RPMI7951 (cell line): ENCODE data around the gene PSMB8. TPM values are rescaled to one million over a fixed set of nuclear protein-coding genes. Genes with fewer than 3 reads are reported as not detected.
"Not testable (repeated sequence)": the region's sequence is repeated elsewhere in the genome, so short reads cannot be mapped to it uniquely, and the experiment has no call there.

Source experiments
- DNase-seq: peaks from one replicate; pipeline ENCODE4 v3.0.0-alpha.2; 2012; ENCODE audit warnings: low read depth
- total RNA-seq: library from RNA; depleted of rRNA; stranded (reverse); fragments of >200 nt; shearing (Covaris generic); gene quantifications from 2 replicates; pipeline ENCODE4 v1.2.3, GENCODE V29; 2014

PSMB8 gene
- total RNA-seq, 1 experiment from 2014 or later, result 141 TPM

- peak; percentile 89 for DNase-seq
Observed at GRCh38 chr6:32838114-32838958, 5.5 kb downstream of the PSMB8 start, which contains the start of gene TAP2. Gene TAP2, minus strand, starts transcription at chr6:32838739. Its CDS starts 506 bp downstream, at chr6:32838233.

GRCh38 chr6:32837651-32838113 lies 6.2 kb downstream of the PSMB8 start:
- DNase-seq, result no peak

DNA sequence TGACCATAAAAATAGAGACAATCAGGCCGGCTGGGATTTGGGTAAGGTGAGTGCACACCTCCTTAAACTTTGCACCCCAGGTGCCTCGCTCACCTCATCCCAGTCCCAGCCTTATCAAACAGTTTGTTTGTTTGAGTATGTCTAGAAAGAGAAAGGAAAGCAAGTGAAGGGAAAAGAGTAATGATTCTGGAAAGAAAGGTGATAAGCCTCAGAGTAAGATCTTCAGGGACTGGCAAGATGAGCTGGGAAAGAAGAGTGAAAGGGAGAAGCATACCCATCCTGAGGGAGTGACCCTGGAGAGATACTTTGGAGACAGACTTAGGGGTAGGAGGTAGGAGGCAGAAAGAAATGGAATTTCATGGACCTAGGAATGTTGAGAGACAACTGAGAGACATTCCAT lies 7.0 kb downstream of the PSMB8 start:
- no peak for DNase-seq

GRCh38 chr6:32835167-32835893 lies 8.5 kb downstream of the PSMB8 start:
- no peak for DNase-seq

DNA sequence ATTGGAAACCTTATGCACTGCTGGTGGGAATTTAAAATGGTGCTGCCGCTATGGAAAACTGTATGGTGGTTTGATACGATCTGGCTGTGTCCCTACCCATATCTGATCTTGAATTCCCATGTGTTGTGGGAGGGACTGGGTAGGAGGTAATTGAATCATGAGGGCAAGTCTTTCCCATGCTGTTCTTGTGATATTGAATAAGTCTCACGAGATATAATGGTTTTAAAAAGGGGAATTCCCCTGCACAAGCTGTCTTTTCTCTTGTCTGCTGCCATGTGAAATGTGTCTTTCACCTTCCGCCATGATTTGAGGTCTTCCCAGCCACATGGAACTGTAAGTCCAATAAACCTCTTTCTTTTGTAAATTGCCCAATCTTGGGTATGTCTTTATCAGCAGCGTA lies 10.2 kb downstream of the PSMB8 start:
- no peak for DNase-seq

GRCh38 chr6:32832535-32832934 lies 11.3 kb downstream of the PSMB8 start:
- no peak for DNase-seq

GRCh38 chr6:32830936-32831335 lies 12.9 kb downstream of the PSMB8 start:
- DNase-seq, result no peak

DNA sequence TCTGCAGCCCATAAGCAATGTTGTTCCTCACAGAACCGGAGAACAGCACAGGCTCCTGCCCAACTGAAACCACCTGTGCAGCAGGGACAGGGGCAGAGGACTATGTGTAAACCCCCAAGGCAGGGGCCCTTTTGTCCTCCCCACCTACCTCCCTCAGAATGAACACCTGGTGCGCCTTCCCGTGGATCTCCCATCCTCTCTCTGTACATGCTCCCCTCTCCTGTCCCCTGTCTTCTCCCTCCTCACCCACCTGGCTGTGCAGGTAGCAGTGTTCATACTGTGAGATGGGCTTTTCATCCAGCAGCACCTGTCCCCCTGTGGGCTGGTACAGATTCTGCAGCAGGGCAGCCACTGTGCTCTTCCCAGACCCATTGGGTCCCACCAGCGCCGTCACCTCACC lies 13.8 kb downstream of the PSMB8 start:
- DNase-seq, result no peak

GRCh38 chr6:32829495-32829894 lies 14.4 kb downstream of the PSMB8 start:
- DNase-seq, result no peak

DNA sequence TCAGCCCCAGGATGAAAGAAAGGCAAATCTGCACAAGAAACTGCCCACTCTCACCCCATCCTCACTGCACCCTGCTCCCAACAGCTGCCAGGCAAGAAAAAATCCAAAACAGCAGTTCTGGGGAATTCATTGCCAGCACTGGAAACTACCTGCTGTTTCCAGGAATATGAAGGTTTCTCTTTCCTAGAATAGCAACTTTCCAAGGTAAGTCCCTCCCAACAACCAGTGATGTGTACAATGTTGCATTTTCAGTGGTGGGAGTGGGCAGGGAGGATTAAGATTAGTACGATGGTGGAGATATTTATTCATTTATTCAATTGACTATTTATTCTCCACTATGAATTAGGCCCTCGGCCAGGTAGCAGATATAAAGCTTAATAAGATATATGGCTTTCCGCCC lies 16.8 kb downstream of the PSMB8 start:
- no peak for DNase-seq

- peak; percentile 64 for DNase-seq
Observed at GRCh38 chr6:32825966-32826365, 17.9 kb downstream of the PSMB8 start.

DNA sequence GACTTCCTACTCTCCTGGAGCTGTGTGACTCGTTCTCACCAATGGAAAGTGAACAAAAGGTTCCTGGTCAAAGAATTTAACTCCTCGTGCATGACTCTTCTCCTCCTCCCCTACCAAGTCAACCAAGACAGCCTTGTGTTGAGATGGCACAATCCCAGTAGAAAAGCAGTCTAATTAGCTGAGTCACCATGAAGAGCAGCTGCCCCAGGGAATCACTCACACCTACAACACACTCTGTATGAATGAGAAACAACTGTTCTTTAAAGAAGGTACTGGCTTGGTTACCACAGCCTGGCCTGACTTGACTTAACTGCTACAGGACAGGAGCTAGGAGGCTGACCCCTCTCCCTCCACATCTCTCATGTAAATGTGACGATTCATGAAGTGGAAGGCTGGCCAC lies 24.1 kb downstream of the PSMB8 start:
- DNase-seq, result peak; percentile 92

GRCh38 chr6:32818867-32819266 lies 25.0 kb downstream of the PSMB8 start:
- no peak for DNase-seq

DNA sequence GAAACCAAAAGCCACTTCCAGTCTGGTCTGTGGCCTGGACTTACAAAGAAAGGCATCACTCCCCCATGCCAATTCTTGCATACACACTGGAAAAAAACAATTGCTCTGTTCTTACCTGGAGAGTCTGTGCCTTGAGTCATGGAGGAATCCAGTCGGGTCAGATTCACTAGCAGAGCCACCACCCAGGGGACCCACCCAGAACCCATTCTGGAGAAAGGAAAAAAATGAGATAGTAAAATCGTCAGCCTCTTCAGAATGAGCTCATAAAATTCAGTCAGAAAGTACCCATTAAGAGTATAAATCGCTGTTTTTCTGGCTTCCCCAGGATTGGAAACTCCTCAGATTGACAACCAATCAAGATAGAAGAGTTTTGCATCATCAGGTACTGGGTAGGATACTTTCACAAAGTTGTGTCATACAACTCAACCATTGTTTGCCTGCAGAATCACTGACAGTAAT lies 27.1 kb downstream of the PSMB8 start, which contains the start of gene HLA-DOB:
Gene HLA-DOB (minus strand): TSS at position 257 of the 459 bp plus-strand sequence. CDS start 51 bp downstream, at position 206.
- peak; percentile 40 for DNase-seq

DNA sequence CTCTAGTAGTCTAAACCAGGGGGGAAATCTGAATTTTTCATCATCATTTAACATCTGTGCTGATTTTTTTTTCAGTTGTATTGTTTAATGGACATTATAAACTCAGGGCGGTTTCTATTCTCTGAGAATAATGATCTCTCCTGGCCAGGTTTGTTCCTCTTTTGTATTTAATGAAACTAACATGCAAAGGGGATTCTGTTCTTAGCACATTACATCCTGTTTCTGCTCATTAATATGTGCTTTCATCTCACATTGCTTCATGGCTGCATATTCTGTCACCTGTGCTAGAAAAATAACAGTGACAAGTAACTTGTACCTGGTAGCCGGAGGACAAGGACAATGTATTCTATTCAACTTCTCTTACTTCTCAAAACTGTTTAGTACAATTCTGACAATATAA lies 27.9 kb downstream of the PSMB8 start:
- no peak for DNase-seq

GRCh38 chr6:32815115-32815514 lies 28.7 kb downstream of the PSMB8 start:
- peak; percentile 61 for DNase-seq

DNA sequence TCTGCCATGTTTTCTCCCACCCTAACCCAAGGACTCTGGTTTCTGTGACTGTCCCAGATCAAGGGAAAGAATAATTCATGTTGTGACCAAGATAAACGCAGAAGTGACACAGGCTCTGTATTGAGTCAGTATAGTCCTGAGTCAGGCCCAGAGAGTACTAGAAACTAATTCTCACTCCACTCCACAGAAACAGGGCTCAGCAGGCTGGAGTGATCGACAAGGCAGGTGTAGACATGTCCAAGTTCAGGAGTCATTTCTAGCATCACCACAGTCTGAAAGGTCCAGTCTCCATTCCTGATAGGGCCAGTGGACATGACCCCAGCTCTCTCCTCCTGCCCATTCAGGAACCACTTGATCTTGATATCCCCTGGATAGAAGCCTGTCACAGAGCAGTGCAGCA lies 29.7 kb downstream of the PSMB8 start:
- no peak for DNase-seq

- no peak for DNase-seq
Observed at GRCh38 chr6:32809171-32809570, 34.7 kb downstream of the PSMB8 start.

GRCh38 chr6:32807020-32807580 lies 36.7 kb downstream of the PSMB8 start:
- no peak for DNase-seq

DNA sequence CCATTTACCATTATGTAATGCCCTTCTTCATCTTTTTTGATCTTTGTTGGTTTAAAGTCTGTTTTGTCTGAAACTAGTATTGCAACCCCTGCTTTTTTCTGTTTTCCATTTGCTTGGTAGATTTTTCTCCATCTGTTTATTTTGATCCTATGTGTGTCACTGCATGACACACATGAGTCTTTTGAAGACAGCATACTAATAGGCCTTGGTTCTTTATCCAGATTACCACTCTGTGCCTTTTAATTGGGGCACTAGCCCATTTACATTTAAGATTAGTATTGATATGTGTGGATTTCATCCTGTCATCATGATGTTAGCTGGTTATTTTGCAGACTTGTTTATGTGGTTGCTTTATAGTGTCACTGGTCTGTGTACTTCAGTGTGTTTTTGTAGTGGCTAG lies 38.4 kb downstream of the PSMB8 start:
- not testable (repeated sequence) for DNase-seq

- DNase-seq, result no peak
Observed at GRCh38 chr6:32803416-32803815, 40.4 kb downstream of the PSMB8 start.

- no peak for DNase-seq
Observed at GRCh38 chr6:32799740-32800139, 44.1 kb downstream of the PSMB8 start.
